ENCODE measurements around the gene CST6. TPM values are rescaled to one million over a fixed set of nuclear protein-coding genes. Genes with fewer than 3 reads are reported as not detected.
A peak's percentile ranks its signal among the peaks of the same experiment; 100 is the strongest.

Gene CST6
- total RNA-seq, 1 donor from 2014 or later = not detected

DNA sequence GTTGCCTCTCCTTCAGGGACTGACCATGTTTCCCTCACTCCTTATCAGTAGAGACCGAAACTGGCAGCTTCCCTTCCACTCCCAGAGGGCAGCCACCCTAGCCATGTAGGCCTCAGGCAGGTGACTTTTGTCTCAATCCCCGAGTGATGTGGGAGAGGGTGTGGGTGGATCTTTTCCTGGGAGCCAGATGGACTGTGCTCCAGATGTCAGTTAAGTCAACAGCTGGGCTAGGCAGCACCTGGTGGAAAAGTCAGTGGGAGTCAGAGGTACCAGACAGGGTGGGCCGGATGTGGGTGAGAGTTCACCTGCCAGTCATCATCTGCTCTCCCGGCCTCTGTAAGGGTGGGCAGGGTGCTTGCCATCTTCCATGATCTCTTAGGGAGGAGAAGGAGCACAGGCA, 7.6 kb upstream of the CST6 start:
- H3K27ac Mint-ChIP-seq = peak overlapping the region; percentile 5
- H3K4me1 Mint-ChIP-seq (ENCODE audit: low read depth) = peaks cover 18% of the 10 kb centered on the region
- peak overlapping the region; percentile 62 for H3K4me3 Mint-ChIP-seq (ENCODE audit: low read depth)
- TF ChIP-seq, protein P1, sequence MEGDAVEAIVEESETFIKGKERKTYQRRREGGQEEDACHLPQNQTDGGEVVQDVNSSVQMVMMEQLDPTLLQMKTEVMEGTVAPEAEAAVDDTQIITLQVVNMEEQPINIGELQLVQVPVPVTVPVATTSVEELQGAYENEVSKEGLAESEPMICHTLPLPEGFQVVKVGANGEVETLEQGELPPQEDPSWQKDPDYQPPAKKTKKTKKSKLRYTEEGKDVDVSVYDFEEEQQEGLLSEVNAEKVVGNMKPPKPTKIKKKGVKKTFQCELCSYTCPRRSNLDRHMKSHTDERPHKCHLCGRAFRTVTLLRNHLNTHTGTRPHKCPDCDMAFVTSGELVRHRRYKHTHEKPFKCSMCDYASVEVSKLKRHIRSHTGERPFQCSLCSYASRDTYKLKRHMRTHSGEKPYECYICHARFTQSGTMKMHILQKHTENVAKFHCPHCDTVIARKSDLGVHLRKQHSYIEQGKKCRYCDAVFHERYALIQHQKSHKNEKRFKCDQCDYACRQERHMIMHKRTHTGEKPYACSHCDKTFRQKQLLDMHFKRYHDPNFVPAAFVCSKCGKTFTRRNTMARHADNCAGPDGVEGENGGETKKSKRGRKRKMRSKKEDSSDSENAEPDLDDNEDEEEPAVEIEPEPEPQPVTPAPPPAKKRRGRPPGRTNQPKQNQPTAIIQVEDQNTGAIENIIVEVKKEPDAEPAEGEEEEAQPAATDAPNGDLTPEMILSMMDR (IDR thresholded peaks at IDR 0.05; ENCODE audit: unreplicated experiment) = no peak
- DNase-seq (ENCODE audit: low spot score, unreplicated experiment) = no peak
- H3K36me3 Mint-ChIP-seq (ENCODE audit: insufficient read depth) = peaks cover 9% of the 10 kb centered on the region
- H3K9me3 Mint-ChIP-seq (ENCODE audit: low read depth) = no peaks in the 10 kb centered on the region
- peaks cover 6% of the 10 kb centered on the region for H3K27me3 Mint-ChIP-seq

DNA sequence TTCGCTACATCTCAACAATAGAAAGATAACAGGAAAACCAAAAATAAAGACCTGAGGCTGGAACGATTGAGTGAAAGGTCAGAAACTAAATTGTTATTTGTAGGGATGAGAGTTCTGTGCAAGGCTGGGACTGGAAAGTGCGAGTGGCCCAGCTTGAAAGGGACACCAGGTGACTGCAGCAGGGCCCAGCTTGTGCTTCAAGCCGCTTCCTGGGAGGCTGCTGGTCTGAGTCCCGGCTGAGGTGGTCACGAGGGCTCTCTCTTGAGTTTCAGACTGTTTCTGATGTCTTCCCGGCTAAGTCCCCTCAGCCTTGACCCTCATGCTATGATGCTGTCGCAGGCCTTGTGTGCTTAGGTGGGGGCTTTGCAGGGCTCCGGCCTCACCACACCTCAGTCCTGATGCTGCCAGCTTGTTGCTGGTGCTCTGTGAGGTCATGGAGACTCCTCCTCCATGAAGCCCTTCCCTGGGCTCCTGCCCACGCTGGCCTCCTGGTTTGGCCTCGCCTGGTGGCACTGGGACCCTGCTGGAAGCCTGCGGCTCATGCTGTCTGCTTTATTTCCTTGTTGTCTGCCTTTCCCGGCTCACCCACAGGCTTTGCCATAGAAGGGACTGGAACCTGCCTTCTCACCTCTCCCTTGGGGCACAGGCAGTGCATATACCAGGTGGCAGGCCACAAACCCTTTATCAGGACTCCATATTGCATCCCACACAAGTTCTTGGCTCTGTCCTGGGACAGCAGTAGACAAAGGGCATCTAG, 5.5 kb upstream of the CST6 start:
- no peak for DNase-seq (ENCODE audit: low spot score, unreplicated experiment)
- Mint-ChIP-seq H3K9me3 (ENCODE audit: low read depth) (no peaks in the 10 kb centered on the region), H3K4me3 (ENCODE audit: low read depth) (peak overlapping the region; percentile 22), H3K4me1 (ENCODE audit: low read depth) (peaks cover 13% of the 10 kb centered on the region), H3K27me3 (peaks cover 15% of the 10 kb centered on the region), H3K27ac (no peak overlapping the region), H3K36me3 (ENCODE audit: insufficient read depth) (peaks cover 1% of the 10 kb centered on the region)
- TF ChIP-seq, protein P1 (IDR thresholded peaks at IDR 0.05; ENCODE audit: unreplicated experiment) = no peak

DNA sequence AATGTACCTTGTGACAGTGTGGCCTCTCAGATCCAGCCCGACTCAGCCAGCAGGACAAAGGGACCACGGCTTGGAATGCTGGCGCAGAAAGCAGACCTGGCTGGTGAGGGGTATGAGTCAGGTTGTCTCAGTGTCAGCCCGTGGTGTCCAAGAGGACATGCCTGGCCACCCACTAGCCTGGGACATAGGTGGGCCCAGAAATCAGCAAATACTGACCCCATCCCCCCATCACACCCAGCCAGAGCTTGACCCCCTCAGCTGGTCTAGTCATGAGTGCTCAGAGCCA, 5.0 kb upstream of the CST6 start:
- H3K27ac Mint-ChIP-seq = no peak overlapping the region
- TF ChIP-seq, protein P1 (IDR thresholded peaks at IDR 0.05; ENCODE audit: unreplicated experiment) = no peak
- peaks cover 18% of the 10 kb centered on the region for H3K27me3 Mint-ChIP-seq
- no peak overlapping the region for H3K4me3 Mint-ChIP-seq (ENCODE audit: low read depth)
- no peaks in the 10 kb centered on the region for H3K9me3 Mint-ChIP-seq (ENCODE audit: low read depth)
- peaks cover 1% of the 10 kb centered on the region for H3K36me3 Mint-ChIP-seq (ENCODE audit: insufficient read depth)
- no peak for DNase-seq (ENCODE audit: low spot score, unreplicated experiment)
- peaks cover 12% of the 10 kb centered on the region for H3K4me1 Mint-ChIP-seq (ENCODE audit: low read depth)

DNA sequence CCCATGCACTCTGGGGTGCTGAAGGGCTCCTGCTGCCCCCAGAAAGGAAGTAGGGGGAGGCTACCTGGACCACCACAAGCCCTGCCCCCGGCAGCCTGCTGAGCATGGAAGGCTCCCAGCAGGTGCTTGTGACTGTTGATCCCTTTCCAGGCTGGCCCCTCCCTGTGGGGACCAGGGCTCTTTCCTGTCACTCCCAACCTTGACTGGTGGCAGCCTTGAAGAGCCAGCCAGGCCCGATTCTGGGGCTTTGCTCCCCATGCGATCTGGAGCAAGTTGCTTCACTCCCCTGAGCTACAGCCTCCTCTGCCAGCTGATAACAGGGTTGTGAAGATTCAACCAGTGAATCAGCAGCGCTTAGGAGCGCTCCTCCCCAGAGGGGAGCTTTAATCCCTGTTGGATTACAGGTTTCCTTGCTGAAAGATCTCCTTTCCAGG, 4.6 kb upstream of the CST6 start:
- H3K4me1 Mint-ChIP-seq (ENCODE audit: low read depth) = peaks cover 10% of the 10 kb centered on the region
- no peak overlapping the region for H3K4me3 Mint-ChIP-seq (ENCODE audit: low read depth)
- H3K36me3 Mint-ChIP-seq (ENCODE audit: insufficient read depth) = peaks cover 1% of the 10 kb centered on the region
- DNase-seq (ENCODE audit: low spot score, unreplicated experiment) = no peak
- no peaks in the 10 kb centered on the region for H3K9me3 Mint-ChIP-seq (ENCODE audit: low read depth)
- H3K27ac Mint-ChIP-seq = no peak overlapping the region
- TF ChIP-seq, protein P1 (IDR thresholded peaks at IDR 0.05; ENCODE audit: unreplicated experiment) = no peak
- H3K27me3 Mint-ChIP-seq = peaks cover 18% of the 10 kb centered on the region

DNA sequence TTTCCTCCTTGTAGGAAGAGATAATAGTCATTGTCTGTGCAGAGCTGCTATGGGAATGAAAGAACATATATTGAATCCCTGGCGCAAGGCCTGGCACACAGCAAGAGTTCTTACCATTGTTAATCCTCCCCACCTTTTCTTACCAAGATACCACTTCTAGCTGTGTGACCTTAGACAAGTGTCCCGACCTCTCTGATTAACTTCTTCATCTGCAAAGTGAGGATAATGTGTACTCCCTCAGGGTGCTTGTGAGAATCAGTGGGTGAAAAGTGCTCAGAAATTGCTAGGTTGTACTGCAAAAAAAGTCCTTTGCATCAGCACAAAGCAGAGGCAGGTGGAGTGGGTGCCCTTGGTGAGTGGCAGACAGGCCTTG, 3.7 kb upstream of the CST6 start:
- Mint-ChIP-seq H3K4me3 (ENCODE audit: low read depth) (no peak overlapping the region), H3K36me3 (ENCODE audit: insufficient read depth) (peaks cover 1% of the 10 kb centered on the region), H3K9me3 (ENCODE audit: low read depth) (no peaks in the 10 kb centered on the region), H3K27me3 (peaks cover 18% of the 10 kb centered on the region), H3K27ac (no peak overlapping the region), H3K4me1 (ENCODE audit: low read depth) (peaks cover 6% of the 10 kb centered on the region)
- DNase-seq (ENCODE audit: low spot score, unreplicated experiment) = no peak
- TF ChIP-seq, protein P1 (IDR thresholded peaks at IDR 0.05; ENCODE audit: unreplicated experiment) = no peak
